ENCODE measurements around the gene SLCO3A1.

Gene SLCO3A1

DNA sequence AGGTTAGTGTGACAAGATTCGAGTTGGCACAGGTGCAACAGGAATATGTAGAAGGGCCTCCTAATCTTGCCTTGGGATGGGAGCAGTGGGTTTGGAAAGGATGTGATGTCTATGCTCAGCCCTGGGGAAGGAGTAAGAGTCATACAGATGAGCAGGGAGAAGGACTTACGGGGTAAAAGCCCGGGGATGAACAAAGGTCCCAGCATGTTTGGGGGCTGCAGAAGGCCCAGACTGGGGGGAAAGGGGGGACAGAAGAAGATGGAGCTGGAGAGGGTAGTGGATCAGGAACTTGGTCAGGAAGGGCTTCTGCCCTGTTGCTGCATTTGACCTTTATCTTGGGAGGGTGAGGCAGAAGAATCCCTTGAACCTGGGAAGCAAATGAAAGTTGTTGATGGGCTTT lies 300.1 kb downstream of the SLCO3A1 start:
- Histone ChIP-seq H3K27me3 (ENCODE audit: insufficient read depth, low read length, poor library complexity, severe bottlenecking) (no peaks in the 10 kb centered on the region), H3K4me2 (ENCODE audit: low read depth, low read length, poor library complexity, severe bottlenecking) (no peak overlapping the region), H3K9me3 (ENCODE audit: insufficient read depth, low read depth, low read length) (no peaks in the 10 kb centered on the region), H3K4me3 (ENCODE audit: low read length, poor library complexity, severe bottlenecking) (no peak overlapping the region), H4K20me1 (ENCODE audit: insufficient read depth, low read length, poor library complexity, severe bottlenecking) (no peaks in the 10 kb centered on the region), H3K4me1 (ENCODE audit: insufficient read depth, low read length, poor library complexity, severe bottlenecking) (no peaks in the 10 kb centered on the region), H3K9ac (ENCODE audit: low read depth, low read length, poor library complexity, severe bottlenecking) (no peak overlapping the region), H2AFZ (ENCODE audit: low read length) (no peak overlapping the region), H3K79me2 (ENCODE audit: insufficient read depth, low read length) (no peaks in the 10 kb centered on the region), H3K9me2 (replicated peaks; ENCODE audit: low read depth, low read length) (no peaks in the 10 kb centered on the region), H3K36me3 (ENCODE audit: insufficient read depth, low read length) (no peaks in the 10 kb centered on the region), H3F3A (ENCODE audit: low read depth) (no peaks in the 10 kb centered on the region)
- no peak for TF ChIP-seq EZH2phosphoT487 (IDR thresholded peaks at IDR 0.05; ENCODE audit: borderline replicate concordance)
- TF ChIP-seq, protein P1, sequence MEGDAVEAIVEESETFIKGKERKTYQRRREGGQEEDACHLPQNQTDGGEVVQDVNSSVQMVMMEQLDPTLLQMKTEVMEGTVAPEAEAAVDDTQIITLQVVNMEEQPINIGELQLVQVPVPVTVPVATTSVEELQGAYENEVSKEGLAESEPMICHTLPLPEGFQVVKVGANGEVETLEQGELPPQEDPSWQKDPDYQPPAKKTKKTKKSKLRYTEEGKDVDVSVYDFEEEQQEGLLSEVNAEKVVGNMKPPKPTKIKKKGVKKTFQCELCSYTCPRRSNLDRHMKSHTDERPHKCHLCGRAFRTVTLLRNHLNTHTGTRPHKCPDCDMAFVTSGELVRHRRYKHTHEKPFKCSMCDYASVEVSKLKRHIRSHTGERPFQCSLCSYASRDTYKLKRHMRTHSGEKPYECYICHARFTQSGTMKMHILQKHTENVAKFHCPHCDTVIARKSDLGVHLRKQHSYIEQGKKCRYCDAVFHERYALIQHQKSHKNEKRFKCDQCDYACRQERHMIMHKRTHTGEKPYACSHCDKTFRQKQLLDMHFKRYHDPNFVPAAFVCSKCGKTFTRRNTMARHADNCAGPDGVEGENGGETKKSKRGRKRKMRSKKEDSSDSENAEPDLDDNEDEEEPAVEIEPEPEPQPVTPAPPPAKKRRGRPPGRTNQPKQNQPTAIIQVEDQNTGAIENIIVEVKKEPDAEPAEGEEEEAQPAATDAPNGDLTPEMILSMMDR (conservative IDR thresholded peaks at IDR 0.05; ENCODE audit: low read length) = no peak

DNA sequence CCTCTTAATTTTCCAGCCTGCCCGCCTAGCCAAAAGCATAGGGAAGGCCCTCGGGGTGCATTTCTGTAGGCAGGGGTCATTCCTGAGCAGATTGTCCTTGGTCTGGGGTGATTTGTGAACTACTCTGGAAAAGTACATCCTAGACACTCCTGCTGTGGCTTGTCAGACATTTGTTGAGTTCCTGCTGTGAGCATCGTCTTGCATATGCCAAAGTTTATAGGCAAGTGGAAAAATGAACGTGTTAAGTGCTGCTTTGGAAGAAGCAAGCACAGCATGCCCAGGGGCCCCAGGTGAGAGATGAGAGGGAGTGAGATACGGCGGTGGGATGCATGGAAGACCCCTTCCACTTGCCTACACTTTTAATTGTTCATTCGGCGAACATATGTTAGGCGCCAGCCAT lies 302.4 kb downstream of the SLCO3A1 start:
- H3K79me2 ChIP-seq (ENCODE audit: insufficient read depth, low read length) = no peaks in the 10 kb centered on the region
- TF ChIP-seq, protein P1 (conservative IDR thresholded peaks at IDR 0.05; ENCODE audit: low read length) = no peak
- TF ChIP-seq EZH2phosphoT487 (IDR thresholded peaks at IDR 0.05; ENCODE audit: borderline replicate concordance) = no peak
- H3K9me3 ChIP-seq (ENCODE audit: insufficient read depth, low read depth, low read length) = no peaks in the 10 kb centered on the region
- no peaks in the 10 kb centered on the region for H3K27me3 ChIP-seq (ENCODE audit: insufficient read depth, low read length, poor library complexity, severe bottlenecking)
- H3F3A ChIP-seq (ENCODE audit: low read depth) = no peaks in the 10 kb centered on the region
- no peaks in the 10 kb centered on the region for H4K20me1 ChIP-seq (ENCODE audit: insufficient read depth, low read length, poor library complexity, severe bottlenecking)
- no peak overlapping the region for H3K4me2 ChIP-seq (ENCODE audit: low read depth, low read length, poor library complexity, severe bottlenecking)
- no peaks in the 10 kb centered on the region for H3K4me1 ChIP-seq (ENCODE audit: insufficient read depth, low read length, poor library complexity, severe bottlenecking)
- no peaks in the 10 kb centered on the region for H3K36me3 ChIP-seq (ENCODE audit: insufficient read depth, low read length)
- H3K4me3 ChIP-seq (ENCODE audit: low read length, poor library complexity, severe bottlenecking) = no peak overlapping the region
- no peak overlapping the region for H2AFZ ChIP-seq (ENCODE audit: low read length)
- H3K9ac ChIP-seq (ENCODE audit: low read depth, low read length, poor library complexity, severe bottlenecking) = no peak overlapping the region
- H3K9me2 ChIP-seq (replicated peaks; ENCODE audit: low read depth, low read length) = no peaks in the 10 kb centered on the region

DNA sequence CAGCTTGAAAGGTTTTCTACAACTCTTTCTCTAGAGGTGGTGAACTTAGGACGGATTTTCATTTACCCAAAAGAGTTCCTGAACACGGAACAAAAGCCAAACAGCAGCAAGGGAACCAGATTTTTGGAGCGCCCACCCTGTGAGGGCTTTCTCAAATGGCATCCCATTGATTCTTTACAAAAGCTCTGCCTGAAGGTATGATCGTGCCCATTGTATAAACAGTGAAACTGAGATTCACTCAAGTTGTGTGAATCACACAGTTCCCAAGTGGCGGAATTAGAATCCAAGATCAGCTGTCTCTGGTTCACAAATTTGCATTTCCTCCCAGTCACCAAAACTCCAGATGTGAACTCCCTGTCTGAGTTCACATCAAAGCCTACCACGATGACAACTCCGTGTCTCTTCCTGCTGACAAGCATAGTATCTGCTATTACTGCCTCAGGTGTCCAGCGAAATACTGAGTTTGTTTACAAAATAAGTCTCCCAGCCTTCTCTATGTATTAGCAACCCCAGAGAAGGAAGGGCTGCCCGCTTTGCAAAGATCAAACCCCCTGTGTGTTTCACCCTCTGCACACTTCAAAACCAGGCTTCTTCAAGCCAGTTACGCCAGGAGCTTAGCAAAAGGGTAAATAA lies 304.3 kb downstream of the SLCO3A1 start:
- no peaks in the 10 kb centered on the region for H3K9me3 ChIP-seq (ENCODE audit: insufficient read depth, low read depth, low read length)
- H3K36me3 ChIP-seq (ENCODE audit: insufficient read depth, low read length) = no peaks in the 10 kb centered on the region

More for the DNA sequence above, 304.3 kb downstream of the SLCO3A1 start:
- Histone ChIP-seq H3K4me1 (ENCODE audit: insufficient read depth, low read length, poor library complexity, severe bottlenecking) (no peaks in the 10 kb centered on the region), H4K20me1 (ENCODE audit: insufficient read depth, low read length, poor library complexity, severe bottlenecking) (no peaks in the 10 kb centered on the region), H3F3A (ENCODE audit: low read depth) (no peaks in the 10 kb centered on the region), H3K79me2 (ENCODE audit: insufficient read depth, low read length) (no peaks in the 10 kb centered on the region), H3K4me3 (ENCODE audit: low read length, poor library complexity, severe bottlenecking) (no peak overlapping the region), H3K27me3 (ENCODE audit: insufficient read depth, low read length, poor library complexity, severe bottlenecking) (no peaks in the 10 kb centered on the region), H3K4me2 (ENCODE audit: low read depth, low read length, poor library complexity, severe bottlenecking) (no peak overlapping the region), H2AFZ (ENCODE audit: low read length) (no peak overlapping the region), H3K9ac (ENCODE audit: low read depth, low read length, poor library complexity, severe bottlenecking) (no peak overlapping the region), H3K9me2 (replicated peaks; ENCODE audit: low read depth, low read length) (no peaks in the 10 kb centered on the region)
- TF ChIP-seq, protein P1 (conservative IDR thresholded peaks at IDR 0.05; ENCODE audit: low read length) = no peak
- TF ChIP-seq EZH2phosphoT487 (IDR thresholded peaks at IDR 0.05; ENCODE audit: borderline replicate concordance) = no peak

Measured in Loucy (cell line).